ENCODE data around the gene DSC2. TPM values are rescaled to one million over a fixed set of nuclear protein-coding genes. Genes with fewer than 3 reads are reported as not detected.

Gene DSC2
- total RNA-seq, 1 experiment from 2014 or later = 22.7 TPM

- H3K27me3 Mint-ChIP-seq (ENCODE audit: insufficient read depth, unreplicated experiment) = no peaks in the 10 kb centered on the region
- H3K4me1 Mint-ChIP-seq (ENCODE audit: low read depth, unreplicated experiment) = no peaks in the 10 kb centered on the region
- Histone ChIP-seq H3K36me3 (ENCODE audit: control insufficient read depth, insufficient read depth, low read length) (no peaks in the 10 kb centered on the region), H3K4me3 (ENCODE audit: low read depth, low read length) (no peak overlapping the region), H3K27me3 (replicated peaks; ENCODE audit: control insufficient read depth, insufficient read depth, low read length) (no peaks in the 10 kb centered on the region), H3K4me1 (no peaks in the 10 kb centered on the region), H3K9me3 (no peaks in the 10 kb centered on the region)
- no peak overlapping the region for H3K4me3 Mint-ChIP-seq (ENCODE audit: unreplicated experiment)
- CTCF ChIA-PET = no interaction called here
- no peak overlapping the region for H3K27ac Mint-ChIP-seq (ENCODE audit: unreplicated experiment)
- intact Hi-C loops (cut with micrococcal nuclease; ENCODE audit: unreplicated experiment) = no loop called here
- H3K9me3 Mint-ChIP-seq (ENCODE audit: unreplicated experiment) = no peaks in the 10 kb centered on the region
- TF ChIP-seq CTCF (IDR thresholded peaks at IDR 0.05; ENCODE audit: insufficient read depth in 1 of 2, low read depth in 1 of 2, low read length in 1 of 2, severe bottlenecking in 1 of 2, unreplicated experiment in 1 of 2) = no peak
- POLR2A ChIA-PET = no interaction called here
- H3K36me3 Mint-ChIP-seq (ENCODE audit: insufficient read depth, unreplicated experiment) = no peaks in the 10 kb centered on the region
- no TSS peak for BruUV-seq (replicated peaks)
- no peak for DNase-seq
These were observed 18.4 kb upstream of the DSC2 start for GRCh38 chr18:31120594-31120993.

GRCh38 chr18:31116853-31117595, 14.8 kb upstream of the DSC2 start:
- no peak for TF ChIP-seq CTCF (IDR thresholded peaks at IDR 0.05; ENCODE audit: insufficient read depth in 1 of 2, low read depth in 1 of 2, low read length in 1 of 2, severe bottlenecking in 1 of 2, unreplicated experiment in 1 of 2)
- CTCF ChIA-PET = no interaction called here

GRCh38 chr18:31112804-31113203, 10.6 kb upstream of the DSC2 start:
- no peak for DNase-seq
- Mint-ChIP-seq H3K27me3 (ENCODE audit: insufficient read depth, unreplicated experiment) (no peaks in the 10 kb centered on the region), H3K4me1 (ENCODE audit: low read depth, unreplicated experiment) (no peaks in the 10 kb centered on the region), H3K27ac (ENCODE audit: unreplicated experiment) (no peak overlapping the region), H3K9me3 (ENCODE audit: unreplicated experiment) (no peaks in the 10 kb centered on the region), H3K36me3 (ENCODE audit: insufficient read depth, unreplicated experiment) (no peaks in the 10 kb centered on the region), H3K4me3 (ENCODE audit: unreplicated experiment) (no peak overlapping the region)
- Histone ChIP-seq H3K4me3 (ENCODE audit: low read depth, low read length) (no peak overlapping the region), H3K36me3 (ENCODE audit: control insufficient read depth, insufficient read depth, low read length) (no peaks in the 10 kb centered on the region), H3K4me1 (no peaks in the 10 kb centered on the region), H3K9me3 (no peaks in the 10 kb centered on the region), H3K27me3 (replicated peaks; ENCODE audit: control insufficient read depth, insufficient read depth, low read length) (no peaks in the 10 kb centered on the region)
- ChIA-PET CTCF (no interaction called here), POLR2A (no interaction called here)
- no TSS peak for BruUV-seq (replicated peaks)
- intact Hi-C loops (cut with micrococcal nuclease; ENCODE audit: unreplicated experiment) = no loop called here
- TF ChIP-seq CTCF (IDR thresholded peaks at IDR 0.05; ENCODE audit: insufficient read depth in 1 of 2, low read depth in 1 of 2, low read length in 1 of 2, severe bottlenecking in 1 of 2, unreplicated experiment in 1 of 2) = no peak

More at GRCh38 chr18:31116853-31117595, 14.8 kb upstream of the DSC2 start:
- DNase-seq = no peak
- Mint-ChIP-seq H3K27me3 (ENCODE audit: insufficient read depth, unreplicated experiment) (no peaks in the 10 kb centered on the region), H3K4me1 (ENCODE audit: low read depth, unreplicated experiment) (no peaks in the 10 kb centered on the region), H3K36me3 (ENCODE audit: insufficient read depth, unreplicated experiment) (no peaks in the 10 kb centered on the region), H3K4me3 (ENCODE audit: unreplicated experiment) (no peak overlapping the region), H3K27ac (ENCODE audit: unreplicated experiment) (no peak overlapping the region), H3K9me3 (ENCODE audit: unreplicated experiment) (no peaks in the 10 kb centered on the region)
- H3K36me3 ChIP-seq (ENCODE audit: control insufficient read depth, insufficient read depth, low read length) = no peaks in the 10 kb centered on the region
- no peaks in the 10 kb centered on the region for H3K4me1 ChIP-seq
- POLR2A ChIA-PET = no interaction called here
- no peaks in the 10 kb centered on the region for H3K27me3 ChIP-seq (replicated peaks; ENCODE audit: control insufficient read depth, insufficient read depth, low read length)
- intact Hi-C loops (cut with micrococcal nuclease; ENCODE audit: unreplicated experiment) = no loop called here
- H3K9me3 ChIP-seq = no peaks in the 10 kb centered on the region
- no TSS peak for BruUV-seq (replicated peaks)
- H3K4me3 ChIP-seq (ENCODE audit: low read depth, low read length) = no peak overlapping the region
